Lower leg skin (tissue), 4 donors: ENCODE data around the gene CASP3. TPM values are rescaled to one million over a fixed set of nuclear protein-coding genes. Genes with fewer than 3 reads are reported as not detected.
"Not testable (repeated sequence)": the region's sequence is repeated elsewhere in the genome, so short reads cannot be mapped to it uniquely, and the experiment has no call there.

Experiments
- DNase-seq, 2 donors: peaks; one replicate each; pipeline ENCODE4 v3.0.0-alpha.2; 2019; ENCODE audit warnings: low spot score in 2 of 2
- H3K4me3 ChIP-seq: fragments of 200-600 bp; sonication (generic); 2 replicates; pipeline ENCODE4 v1.5.1; 2017; ENCODE audit warnings: mild to moderate bottlenecking, low read depth; ENCODE audit not compliant: poor library complexity, severe bottlenecking
- POLR2A ChIP-seq, 2 donors: fragments of 450-650 bp; IDR thresholded peaks; one replicate each; pipeline ENCODE4 v1.6.1; 2016 to 2017; ENCODE audit warnings: antibody characterized with exemption in 2 of 2, mild to moderate bottlenecking in 1 of 2, moderate library complexity in 1 of 2
- WGBS, 2 donors: methylation state at CpG; one replicate each; pipeline ENCODE4 v1.1.5; 2018; 5-methylcytosine and 5-hydroxymethylcytosine counted together
- intact Hi-C: fragments of 100-400 bp; cut with DNase I; formaldehyde crosslinking; loops from one replicate; pipeline ENCODE4 v1.15.0; 2023; ENCODE audit warnings: low total_unique reads
- total RNA-seq, 4 donors: library from RNA; depleted of rRNA; stranded (reverse); fragments of >200 nt; gene quantifications; one replicate each; pipeline ENCODE4 v1.1.0, GENCODE V29; 2016
- TF ChIP-seq, protein P1 (sequence below), 3 donors: fragments of 450-650 bp; IDR thresholded peaks; one replicate each; pipeline ENCODE4 v1.5.1; 2016; ENCODE audit warnings: antibody characterized with exemption in 3 of 3, mild to moderate bottlenecking in 3 of 3, moderate library complexity in 2 of 3

Gene CASP3
- total RNA-seq, 4 donors from 2014 or later = 10.2 to 18.4 (median 14.8) TPM

GRCh38 chr4:184636897-184637296 lies 12.3 kb downstream of the CASP3 start:
- WGBS, 2 donors = 84 to 95% methylated on average over 4 of the region's 4 CpGs
- no peak for DNase-seq
- intact Hi-C loops = no loop called here
- no peak overlapping the region for H3K4me3 ChIP-seq
- TF ChIP-seq, protein P1, sequence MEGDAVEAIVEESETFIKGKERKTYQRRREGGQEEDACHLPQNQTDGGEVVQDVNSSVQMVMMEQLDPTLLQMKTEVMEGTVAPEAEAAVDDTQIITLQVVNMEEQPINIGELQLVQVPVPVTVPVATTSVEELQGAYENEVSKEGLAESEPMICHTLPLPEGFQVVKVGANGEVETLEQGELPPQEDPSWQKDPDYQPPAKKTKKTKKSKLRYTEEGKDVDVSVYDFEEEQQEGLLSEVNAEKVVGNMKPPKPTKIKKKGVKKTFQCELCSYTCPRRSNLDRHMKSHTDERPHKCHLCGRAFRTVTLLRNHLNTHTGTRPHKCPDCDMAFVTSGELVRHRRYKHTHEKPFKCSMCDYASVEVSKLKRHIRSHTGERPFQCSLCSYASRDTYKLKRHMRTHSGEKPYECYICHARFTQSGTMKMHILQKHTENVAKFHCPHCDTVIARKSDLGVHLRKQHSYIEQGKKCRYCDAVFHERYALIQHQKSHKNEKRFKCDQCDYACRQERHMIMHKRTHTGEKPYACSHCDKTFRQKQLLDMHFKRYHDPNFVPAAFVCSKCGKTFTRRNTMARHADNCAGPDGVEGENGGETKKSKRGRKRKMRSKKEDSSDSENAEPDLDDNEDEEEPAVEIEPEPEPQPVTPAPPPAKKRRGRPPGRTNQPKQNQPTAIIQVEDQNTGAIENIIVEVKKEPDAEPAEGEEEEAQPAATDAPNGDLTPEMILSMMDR (IDR thresholded peaks at IDR 0.05) = no peak
- no peak for TF ChIP-seq POLR2A (IDR thresholded peaks at IDR 0.05)

GRCh38 chr4:184636144-184636543 lies 13.1 kb downstream of the CASP3 start:
- DNase-seq = no peak
- no peak for TF ChIP-seq POLR2A (IDR thresholded peaks at IDR 0.05)
- TF ChIP-seq, protein P1 (IDR thresholded peaks at IDR 0.05) = no peak
- intact Hi-C loops = no loop called here
- no peak overlapping the region for H3K4me3 ChIP-seq
- 96 to 98% methylated on average over 4 of the region's 4 CpGs for WGBS, 2 donors

DNA sequence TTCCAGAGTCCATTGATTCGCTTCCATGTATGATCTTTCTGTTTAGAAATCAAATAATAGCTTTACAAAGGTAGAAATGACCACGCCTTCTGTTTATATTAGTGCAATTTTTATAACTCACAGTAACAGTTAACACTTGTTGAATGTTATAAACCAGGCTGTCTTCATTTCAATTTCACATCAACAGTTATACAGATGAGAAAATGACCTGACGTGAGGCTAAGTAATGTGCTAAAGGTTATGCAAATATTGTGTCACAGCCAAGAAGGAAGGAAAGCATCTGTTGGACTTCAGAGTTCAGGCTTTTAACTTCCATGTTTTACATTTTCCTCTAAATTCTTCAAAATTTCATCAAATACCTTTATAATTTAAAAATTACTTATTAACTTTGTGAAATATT lies 13.9 kb downstream of the CASP3 start:
- WGBS, 2 donors = 94% methylated on average over 3 of the region's 3 CpGs
- TF ChIP-seq POLR2A (IDR thresholded peaks at IDR 0.05) = no peak
- TF ChIP-seq, protein P1 (IDR thresholded peaks at IDR 0.05) = no peak
- no peak for DNase-seq
- no peak overlapping the region for H3K4me3 ChIP-seq
- intact Hi-C loops = no loop called here

DNA sequence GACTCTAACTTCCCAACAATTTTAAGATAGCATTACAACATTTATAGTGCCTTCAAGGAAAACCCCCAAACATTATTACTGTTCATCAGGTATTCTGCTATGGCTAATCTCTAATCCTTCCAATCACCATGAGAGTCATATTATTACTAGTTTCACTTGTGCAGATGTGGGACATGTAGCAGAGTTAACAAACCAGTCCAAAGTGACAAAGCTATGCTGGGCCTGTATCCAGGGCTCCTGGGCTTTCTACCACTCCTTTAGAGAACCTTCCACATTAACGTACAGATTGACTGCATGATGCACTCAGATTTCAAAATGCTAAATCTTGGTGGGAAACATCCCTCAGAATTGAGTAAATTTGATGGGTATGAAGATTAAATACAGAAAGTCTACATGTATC lies 16.4 kb downstream of the CASP3 start:
- intact Hi-C loops = no loop called here
- WGBS, 2 donors = 68 to 84% methylated on average over 1 of the region's 1 CpG
- no peak for TF ChIP-seq POLR2A (IDR thresholded peaks at IDR 0.05)
- TF ChIP-seq, protein P1 (IDR thresholded peaks at IDR 0.05) = no peak
- DNase-seq = no peak
- H3K4me3 ChIP-seq = no peak overlapping the region

DNA sequence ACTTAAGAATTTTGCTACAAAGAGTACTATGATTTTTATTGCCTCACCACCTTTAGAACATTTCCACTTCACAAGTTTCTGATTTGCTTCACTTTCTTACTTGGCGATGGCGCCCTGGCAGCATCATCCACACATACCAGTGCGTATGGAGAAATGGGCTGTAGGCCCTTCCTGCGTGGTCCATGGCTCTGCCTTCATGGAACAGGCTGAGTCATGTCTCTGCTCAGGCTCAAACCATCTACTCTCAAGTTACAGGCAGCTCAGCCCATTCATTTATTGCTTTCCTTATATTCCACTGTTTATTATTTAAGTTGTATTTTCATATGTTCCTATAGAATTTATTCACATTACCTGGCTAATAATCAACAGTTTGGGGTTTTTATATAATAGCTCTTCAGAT lies 21.1 kb downstream of the CASP3 start:
- no peak for DNase-seq
- TF ChIP-seq, protein P1 (IDR thresholded peaks at IDR 0.05) = no peak
- no peak for TF ChIP-seq POLR2A (IDR thresholded peaks at IDR 0.05)
- H3K4me3 ChIP-seq = no peak overlapping the region
- intact Hi-C loops = no loop called here
- 94% methylated on average over 4 of the region's 4 CpGs for WGBS, 2 donors

DNA sequence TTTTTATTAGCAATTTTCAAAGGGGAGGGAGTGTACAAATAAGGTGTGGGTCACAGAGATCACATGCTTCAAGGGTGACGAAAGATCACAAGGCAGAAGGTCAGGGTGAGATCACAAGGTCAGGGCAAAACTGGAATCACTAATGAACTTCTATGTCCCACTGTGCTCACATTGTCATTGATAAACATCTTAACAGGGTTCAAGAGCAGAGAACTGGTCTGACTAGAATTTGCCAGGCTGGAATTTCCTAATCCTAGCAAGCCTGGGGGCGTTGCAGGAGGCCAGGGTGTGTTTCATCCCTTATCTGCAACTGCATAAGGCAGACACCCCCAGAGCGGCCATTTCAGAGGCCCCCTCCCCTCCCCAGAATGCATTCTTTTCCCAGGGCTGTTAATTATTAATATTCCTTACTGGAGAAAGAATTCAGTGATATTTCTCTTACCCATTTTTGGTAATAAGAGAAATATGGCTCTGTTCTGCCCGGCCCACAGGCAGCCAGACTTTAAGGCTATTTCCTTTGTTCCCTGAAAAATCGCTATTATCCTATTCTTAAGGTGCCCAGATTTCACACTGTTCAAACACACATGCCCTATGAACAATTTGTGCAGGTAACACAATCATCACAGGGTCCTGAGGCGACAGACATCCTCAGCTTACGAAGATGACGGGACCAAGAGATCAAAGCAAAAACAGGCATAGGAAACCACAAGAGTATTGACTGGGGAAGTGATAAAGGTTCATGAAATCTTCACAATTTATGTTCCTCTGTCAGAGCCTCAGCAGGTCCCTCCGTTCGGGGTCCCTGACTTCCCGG lies 23.3 kb downstream of the CASP3 start:
- intact Hi-C loops, DNase-seq, H3K4me3 ChIP-seq: not testable (repeated sequence)
- 87 to 88% methylated on average over 11 of the region's 11 CpGs for WGBS, 2 donors
